IPS-20b (cell line): ENCODE data around the gene MTMR6.

Experiments
- H3K27ac ChIP-seq: one replicate; pipeline ENCODE4 v1.5.1; 2013; ENCODE audit warnings: low read length
- H3K27me3 ChIP-seq: 2 replicates; pipeline ENCODE4 v1.6.1; 2013; ENCODE audit warnings: mild to moderate bottlenecking, low read length, inconsistent platforms; ENCODE audit not compliant: insufficient read depth
- H3K36me3 ChIP-seq: 2 replicates; pipeline ENCODE4 v1.6.1; 2013; ENCODE audit warnings: low read depth, mild to moderate bottlenecking, inconsistent platforms, low read length, moderate library complexity; ENCODE audit not compliant: insufficient read depth
- H3K4me1 ChIP-seq: 2 replicates; pipeline ENCODE4 v1.6.1; 2013; ENCODE audit warnings: mild to moderate bottlenecking, control low read depth, inconsistent platforms, low read length, moderate library complexity; ENCODE audit not compliant: insufficient read depth
- H3K4me3 ChIP-seq: 2 replicates; pipeline ENCODE4 v1.5.1; 2013; ENCODE audit warnings: mild to moderate bottlenecking, low read length, inconsistent platforms
- H3K9ac ChIP-seq: 2 replicates; pipeline ENCODE4 v1.6.1; 2013; ENCODE audit warnings: low read depth, mild to moderate bottlenecking, inconsistent platforms, low read length, moderate library complexity
- H3K9me3 ChIP-seq: 2 replicates; pipeline ENCODE4 v1.6.1; 2013; ENCODE audit warnings: mild to moderate bottlenecking, low read depth, low read length, inconsistent platforms; ENCODE audit not compliant: insufficient read depth

The MTMR6 gene

DNA sequence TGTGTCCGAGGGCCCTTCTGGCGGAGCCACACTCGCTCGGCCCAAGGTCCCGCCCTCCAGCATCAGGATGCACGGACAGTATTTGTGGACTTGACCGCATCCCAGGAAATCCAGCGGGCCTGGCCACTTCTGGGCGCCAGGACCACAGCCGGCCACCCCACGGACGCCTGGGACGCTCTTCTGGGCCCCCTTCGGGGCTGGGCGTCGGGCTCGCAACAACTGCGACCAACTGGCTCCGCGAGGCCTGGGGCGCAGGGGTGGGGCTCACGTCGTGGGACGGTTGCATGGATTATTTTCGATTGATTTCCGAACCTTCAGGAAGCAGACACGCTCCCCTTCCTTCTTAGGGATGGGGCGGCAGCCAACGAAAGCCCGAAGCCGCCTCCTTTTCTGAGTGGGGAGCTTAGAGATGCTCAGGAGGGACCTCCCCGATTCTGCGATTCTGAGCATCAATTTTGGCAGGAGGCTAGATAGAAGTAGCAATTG lies 13.6 kb upstream of the MTMR6 start:
- Histone ChIP-seq H3K36me3 (peaks cover 26% of the 10 kb centered on the region), H3K27me3 (peaks cover 29% of the 10 kb centered on the region), H3K9me3 (no peaks in the 10 kb centered on the region), H3K4me1 (no peaks in the 10 kb centered on the region), H3K27ac (no peak overlapping the region), H3K9ac (peak overlapping the region; percentile 93; the same call in 1 of the 2 replicates), H3K4me3 (peak overlapping the region; percentile 95)

DNA sequence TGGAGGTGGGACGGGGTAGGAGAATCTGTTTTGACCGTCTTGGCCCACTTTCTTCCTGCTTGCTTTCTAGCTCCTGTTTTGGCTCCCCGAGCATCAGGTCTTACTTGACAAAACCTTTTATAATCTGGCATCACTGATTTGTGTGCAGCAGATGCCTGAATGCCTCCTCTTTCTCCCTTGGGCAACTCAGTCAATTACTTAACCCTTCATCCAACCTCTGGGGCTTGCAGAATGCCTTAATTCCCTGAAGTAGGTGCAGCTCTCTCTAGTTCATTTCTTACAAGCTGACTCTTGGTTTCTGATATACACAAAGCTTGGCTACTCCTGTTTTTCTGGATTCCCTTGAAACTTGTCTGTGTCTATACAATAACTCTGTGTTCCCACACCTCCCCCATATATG lies 8.4 kb upstream of the MTMR6 start:
- H3K9me3 ChIP-seq: no peaks in the 10 kb centered on the region
- H3K4me3 ChIP-seq: no peak overlapping the region
- peaks cover 40% of the 10 kb centered on the region for H3K27me3 ChIP-seq
- no peak overlapping the region for H3K9ac ChIP-seq
- no peaks in the 10 kb centered on the region for H3K36me3 ChIP-seq
- no peaks in the 10 kb centered on the region for H3K4me1 ChIP-seq
- H3K27ac ChIP-seq: no peak overlapping the region

DNA sequence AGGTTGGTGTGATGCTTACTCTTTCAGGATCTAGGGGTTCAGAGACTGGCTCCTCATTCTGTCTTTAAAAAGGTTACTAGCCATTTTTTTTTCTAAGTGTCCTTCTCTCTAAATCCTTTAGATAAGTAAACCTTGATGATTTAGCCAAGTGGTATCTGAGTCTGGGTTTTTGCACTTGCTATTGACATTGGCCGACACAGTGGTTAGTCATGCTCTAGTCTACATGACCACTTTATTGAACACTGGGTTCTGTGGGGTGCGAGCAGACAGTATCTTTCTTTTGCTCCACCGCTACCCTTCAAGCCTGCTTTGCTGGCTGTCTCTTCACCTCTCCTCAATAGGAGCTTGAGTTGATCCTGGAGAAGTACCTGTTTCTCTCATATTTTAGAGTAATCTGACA lies 7.9 kb upstream of the MTMR6 start:
- Histone ChIP-seq H3K27ac (no peak overlapping the region), H3K9me3 (no peaks in the 10 kb centered on the region), H3K9ac (no peak overlapping the region), H3K4me3 (no peak overlapping the region), H3K36me3 (no peaks in the 10 kb centered on the region), H3K4me1 (no peaks in the 10 kb centered on the region), H3K27me3 (peaks cover 40% of the 10 kb centered on the region)

DNA sequence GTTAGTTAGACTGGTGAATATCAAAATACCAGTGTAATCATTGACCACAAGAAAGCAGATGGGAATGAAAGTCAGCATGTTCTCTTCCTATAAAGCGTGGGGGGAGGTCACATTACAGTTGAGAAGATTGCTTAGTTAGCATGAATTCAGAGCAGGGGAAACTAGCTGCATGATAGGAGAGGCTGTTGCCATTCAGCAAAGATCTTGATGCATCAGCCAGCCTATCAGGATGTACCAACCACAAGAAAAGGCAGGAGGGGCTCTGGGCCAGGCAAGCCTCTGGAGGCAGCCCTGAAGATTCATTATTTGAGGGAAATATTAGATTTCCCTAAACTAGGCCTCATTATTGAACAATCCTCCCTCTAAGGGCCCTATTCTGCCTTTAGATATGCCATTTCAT lies 5.0 kb upstream of the MTMR6 start:
- Histone ChIP-seq H3K27ac (no peak overlapping the region), H3K9ac (no peak overlapping the region), H3K4me1 (no peaks in the 10 kb centered on the region), H3K27me3 (peaks cover 30% of the 10 kb centered on the region), H3K9me3 (no peaks in the 10 kb centered on the region), H3K4me3 (no peak overlapping the region), H3K36me3 (no peaks in the 10 kb centered on the region)

DNA sequence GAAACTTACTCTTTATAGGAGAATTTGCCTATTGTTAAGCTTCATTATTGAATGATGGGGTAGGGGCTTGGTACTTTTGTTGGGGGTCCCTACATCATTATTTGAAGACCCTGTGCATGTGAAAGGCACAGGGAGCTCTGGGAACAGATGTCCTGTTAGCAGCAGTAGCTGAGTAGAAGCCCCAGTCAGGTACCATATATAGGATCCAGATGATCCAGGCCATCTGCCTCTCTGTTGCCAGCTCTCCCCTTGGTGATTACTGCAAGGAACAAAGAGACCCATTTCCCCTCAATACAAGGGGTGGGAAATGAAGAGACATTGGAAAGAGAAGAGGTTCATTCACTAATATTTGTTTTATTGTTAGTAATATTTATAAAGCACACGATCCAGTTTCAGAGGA lies 4.4 kb upstream of the MTMR6 start:
- Histone ChIP-seq H3K27ac (no peak overlapping the region), H3K4me1 (no peaks in the 10 kb centered on the region), H3K27me3 (peaks cover 23% of the 10 kb centered on the region), H3K9me3 (no peaks in the 10 kb centered on the region), H3K36me3 (no peaks in the 10 kb centered on the region), H3K4me3 (no peak overlapping the region), H3K9ac (no peak overlapping the region)

DNA sequence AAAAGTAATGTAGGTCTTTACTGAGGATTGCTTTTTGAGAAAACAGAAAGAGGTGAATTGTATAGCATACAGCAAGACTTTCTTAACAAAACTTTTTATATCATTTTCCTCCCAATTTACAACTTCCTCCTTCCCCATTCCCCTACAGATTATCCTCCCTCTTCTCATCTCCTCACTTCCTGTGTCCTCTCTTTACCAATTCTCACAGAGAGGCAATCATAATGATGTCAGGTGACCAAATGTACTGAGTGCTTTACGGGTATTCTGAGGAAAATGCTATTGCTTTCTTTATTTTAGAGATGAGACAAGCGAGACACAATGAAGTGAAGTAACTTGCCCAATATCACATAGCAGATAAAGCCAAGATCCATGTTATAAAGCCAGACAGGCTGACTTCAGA lies 1.7 kb upstream of the MTMR6 start:
- Histone ChIP-seq H3K9ac (no peak overlapping the region), H3K4me1 (peaks cover 4% of the 10 kb centered on the region; the same call in 1 of the 2 replicates), H3K9me3 (no peaks in the 10 kb centered on the region), H3K4me3 (no peak overlapping the region), H3K36me3 (no peaks in the 10 kb centered on the region), H3K27me3 (peaks cover 15% of the 10 kb centered on the region; the same call in 1 of the 2 replicates), H3K27ac (no peak overlapping the region)

DNA sequence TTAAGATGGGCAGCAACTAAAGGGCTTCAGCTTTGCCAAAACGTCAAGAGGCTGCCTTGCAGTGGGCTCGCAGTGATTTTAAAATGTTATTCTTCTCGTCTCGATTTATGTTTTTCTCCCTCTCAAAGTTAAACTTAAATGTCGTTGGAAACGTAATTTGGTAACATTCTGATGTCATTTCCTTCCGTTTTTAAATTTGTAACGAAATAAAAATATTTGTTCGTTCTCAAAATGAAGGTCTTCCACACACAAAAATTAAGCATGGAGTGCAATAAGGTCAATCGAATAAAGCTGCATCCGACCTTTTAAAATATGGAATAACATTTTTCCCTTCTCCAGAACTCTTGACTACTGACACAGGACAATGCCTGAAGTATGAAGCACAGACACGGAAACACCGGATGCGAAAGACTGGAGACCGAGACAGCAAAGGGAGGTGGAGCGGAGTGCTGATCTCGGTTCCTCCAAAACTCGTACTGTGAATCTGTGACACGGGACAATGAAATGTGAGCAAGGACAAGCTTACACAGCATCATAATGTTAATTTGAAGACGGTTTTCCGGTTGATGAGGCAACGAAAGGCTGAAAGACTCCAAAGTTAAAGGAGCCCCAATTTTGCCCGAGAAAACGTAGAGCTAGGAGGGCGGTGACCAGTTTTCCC lies 850 bp downstream of the MTMR6 start:
- H3K27me3 ChIP-seq: peaks cover 15% of the 10 kb centered on the region; the same call in 1 of the 2 replicates
- no peaks in the 10 kb centered on the region for H3K36me3 ChIP-seq
- no peak overlapping the region for H3K27ac ChIP-seq
- peaks cover 4% of the 10 kb centered on the region; the same call in 1 of the 2 replicates for H3K4me1 ChIP-seq
- peak overlapping the region; percentile 99 for H3K4me3 ChIP-seq
- H3K9ac ChIP-seq: peak overlapping the region; percentile 85; the same call in 1 of the 2 replicates
- no peaks in the 10 kb centered on the region for H3K9me3 ChIP-seq

DNA sequence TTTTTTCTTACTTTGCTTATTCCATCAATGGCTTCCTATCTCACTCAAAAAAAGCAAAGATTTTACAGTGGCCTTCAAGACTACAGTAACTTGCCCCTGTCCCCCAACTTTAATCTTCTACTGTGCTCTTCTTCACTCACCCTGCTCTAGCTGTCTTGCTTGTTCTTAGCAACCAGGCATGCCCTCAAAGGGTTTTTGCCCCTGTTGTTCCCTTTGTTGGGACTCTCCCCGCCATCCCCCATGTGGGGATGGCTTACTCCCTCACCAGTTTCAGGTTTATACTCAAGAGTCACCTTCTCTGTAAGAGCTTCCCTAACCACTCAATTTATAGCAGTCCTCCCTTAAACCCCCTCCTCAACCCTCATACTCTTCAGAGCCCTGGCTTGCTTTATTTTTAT lies 5.4 kb downstream of the MTMR6 start:
- no peaks in the 10 kb centered on the region for H3K36me3 ChIP-seq
- no peak overlapping the region for H3K4me3 ChIP-seq
- no peaks in the 10 kb centered on the region for H3K9me3 ChIP-seq
- peaks cover 4% of the 10 kb centered on the region; the same call in 1 of the 2 replicates for H3K4me1 ChIP-seq
- H3K27me3 ChIP-seq: peaks cover 11% of the 10 kb centered on the region; the same call in 1 of the 2 replicates
- H3K9ac ChIP-seq: no peak overlapping the region
- no peak overlapping the region for H3K27ac ChIP-seq

DNA sequence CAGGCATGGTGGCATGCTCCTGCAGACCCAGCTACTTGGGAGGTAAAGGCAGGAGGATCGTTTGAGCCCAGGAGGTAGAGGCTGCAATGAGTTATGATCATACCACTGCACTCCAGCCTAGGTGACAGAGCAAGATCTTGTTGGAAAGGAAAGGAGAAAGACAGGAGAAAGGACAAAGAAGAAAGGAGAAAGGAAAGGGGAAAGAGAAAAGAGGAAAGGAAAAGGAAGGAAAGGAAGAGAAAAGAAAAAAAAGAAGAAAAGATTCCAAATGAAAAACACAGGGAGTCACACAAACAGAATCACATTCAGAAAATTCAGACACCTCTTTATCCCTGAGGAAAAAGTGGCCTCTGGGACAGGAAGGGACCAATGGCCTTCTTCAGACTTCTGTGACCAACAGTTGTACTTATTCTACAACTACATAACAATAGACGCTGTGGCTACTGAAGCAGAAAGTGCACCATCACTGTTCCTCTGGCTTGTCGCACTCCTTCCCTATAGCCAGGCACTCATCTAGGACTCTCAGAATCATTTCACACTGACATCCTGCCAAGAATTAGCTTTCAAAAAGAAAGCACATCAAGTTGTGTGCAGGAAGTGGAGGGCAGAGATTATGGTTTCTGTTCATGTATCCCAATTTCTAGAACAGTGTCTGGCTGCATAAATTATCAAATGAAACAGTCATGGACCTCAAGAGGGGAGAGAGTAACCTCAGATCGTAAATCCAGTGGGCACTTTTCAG lies 5.9 kb downstream of the MTMR6 start:
- no peaks in the 10 kb centered on the region for H3K36me3 ChIP-seq
- H3K27ac ChIP-seq: no peak overlapping the region
- peaks cover 8% of the 10 kb centered on the region; the same call in 1 of the 2 replicates for H3K27me3 ChIP-seq
- no peaks in the 10 kb centered on the region for H3K9me3 ChIP-seq
- H3K4me3 ChIP-seq: no peak overlapping the region
- peaks cover 3% of the 10 kb centered on the region; the same call in 1 of the 2 replicates for H3K4me1 ChIP-seq
- no peak overlapping the region for H3K9ac ChIP-seq

DNA sequence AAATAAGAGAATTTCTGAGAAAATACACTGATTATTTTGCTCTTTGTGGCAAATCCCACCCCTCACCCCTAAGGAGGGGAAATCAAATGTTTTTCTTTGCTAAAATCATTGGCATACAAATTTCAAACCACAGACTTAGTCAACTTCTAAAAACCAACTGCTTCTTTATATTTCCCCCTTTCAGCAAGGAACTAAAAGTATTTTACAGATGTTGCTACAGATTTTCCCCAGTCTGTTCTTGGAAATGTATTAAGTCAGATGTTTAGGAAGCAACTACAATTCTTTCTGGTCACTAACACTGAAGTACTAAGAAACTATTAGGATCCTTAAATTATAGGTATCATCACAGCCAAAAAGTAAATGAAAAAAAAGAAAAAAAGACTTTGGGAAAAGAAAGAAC lies 6.9 kb downstream of the MTMR6 start:
- no peak overlapping the region for H3K9ac ChIP-seq

DNA sequence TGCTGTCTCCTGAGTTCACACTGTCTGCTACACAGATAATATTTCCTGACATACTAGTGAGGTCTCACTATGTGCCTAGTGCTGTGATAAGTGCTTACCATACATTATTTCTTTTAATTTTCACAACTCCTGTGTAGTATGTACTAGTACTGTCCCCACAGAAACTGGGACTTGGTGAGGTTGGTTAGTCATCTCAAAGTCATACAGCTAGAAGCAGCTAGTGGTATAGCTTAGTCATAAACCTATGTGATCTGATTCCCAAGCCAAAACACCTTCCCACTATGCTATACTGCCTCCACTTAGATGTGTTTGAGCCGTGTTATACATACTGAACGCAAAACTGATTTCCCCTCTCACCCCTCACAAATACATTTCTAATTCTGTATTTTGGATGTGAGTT lies 10.5 kb downstream of the MTMR6 start:
- H3K27ac ChIP-seq: no peak overlapping the region
- H3K9ac ChIP-seq: no peak overlapping the region
- H3K36me3 ChIP-seq: 0 out of 2 replicates have a peak, but pooled peaks cover 4% of the 10 kb centered on the region
- no peak overlapping the region for H3K4me3 ChIP-seq
- no peaks in the 10 kb centered on the region for H3K4me1 ChIP-seq
- no peaks in the 10 kb centered on the region for H3K27me3 ChIP-seq
- no peaks in the 10 kb centered on the region for H3K9me3 ChIP-seq

More for the DNA sequence above, 6.9 kb downstream of the MTMR6 start:
- Histone ChIP-seq H3K9me3 (no peaks in the 10 kb centered on the region), H3K27me3 (no peaks in the 10 kb centered on the region), H3K27ac (no peak overlapping the region), H3K4me3 (no peak overlapping the region), H3K4me1 (no peaks in the 10 kb centered on the region), H3K36me3 (no peaks in the 10 kb centered on the region)

DNA sequence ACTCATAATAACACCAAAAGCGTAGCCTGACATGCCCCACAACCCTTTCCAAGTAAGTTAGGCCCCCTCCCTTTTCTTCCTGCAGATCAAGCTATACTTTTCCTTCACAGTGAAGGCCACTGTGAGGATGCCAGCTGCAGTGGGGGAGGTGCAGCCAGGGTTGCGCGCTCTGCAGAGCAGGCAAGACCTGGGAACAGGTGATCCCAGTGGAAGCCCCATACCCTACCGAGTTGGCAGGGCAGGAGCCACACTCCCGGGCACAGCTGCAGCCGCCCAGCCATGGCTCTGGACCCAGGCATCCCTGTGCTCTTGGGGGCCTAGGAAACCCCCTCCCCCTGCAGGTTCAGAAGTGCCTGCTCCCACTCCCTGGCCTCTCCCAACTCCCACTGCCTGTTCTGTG lies 18.7 kb downstream of the MTMR6 start:
- H3K4me3 ChIP-seq: no peak overlapping the region
- no peaks in the 10 kb centered on the region for H3K4me1 ChIP-seq
- no peak overlapping the region for H3K9ac ChIP-seq
- no peaks in the 10 kb centered on the region for H3K27me3 ChIP-seq
- H3K9me3 ChIP-seq: no peaks in the 10 kb centered on the region
- no peak overlapping the region for H3K27ac ChIP-seq
- 0 out of 2 replicates have a peak, but pooled peaks cover 13% of the 10 kb centered on the region for H3K36me3 ChIP-seq
